IMR-90 (cell line): ENCODE data around the gene AUTS2. TPM values are rescaled to one million over a fixed set of nuclear protein-coding genes. Genes with fewer than 3 reads are reported as not detected.

ENCODE experiments used
- ATAC-seq: fragments of 200-7000 bp; cut with Tn5 transposase; 2 replicates; pipeline ENCODE4 v1.9.1; 2020; ENCODE audit warnings: low read depth, mild to moderate bottlenecking, moderate library complexity
- BruUV-seq: library from RNA; stranded (reverse); fragments of 400-500 nt; replicated peaks from 2 replicates; lab custom pipeline; 2021; lab: Mats Ljungman, UMichigan
- CTCF ChIA-PET: fragments of 300-600 bp; formaldehyde crosslinking; extraction: SDS; loops from one replicate; lab custom pipeline; 2021; ENCODE audit warnings: antibody characterized with exemption; lab: Yijun Ruan, JAX
- POLR2A ChIA-PET: fragments of 300-600 bp; sonication (Branson Sonifier 250); formaldehyde crosslinking; loops from one replicate; lab custom pipeline; 2022; ENCODE audit warnings: antibody characterized with exemption; ENCODE audit not compliant: unreplicated experiment; lab: Charles Lee
- DNase-seq: peaks from one replicate; pipeline ENCODE4 v3.0.0; 2013
- H2AFZ ChIP-seq: replicated peaks from 2 replicates; pipeline ENCODE3; 2013; ENCODE audit warnings: low read length, mild to moderate bottlenecking; ENCODE audit not compliant: poor library complexity
- H2AK5ac ChIP-seq: 2 replicates; pipeline ENCODE4 v1.6.1; 2013; ENCODE audit warnings: low read depth, low read length, inconsistent platforms
- H2AK9ac ChIP-seq: replicated peaks from 2 replicates; pipeline ENCODE3; 2013; ENCODE audit warnings: mild to moderate bottlenecking, low read depth, low read length, moderate library complexity; ENCODE audit not compliant: poor library complexity
- H2BK120ac ChIP-seq: 2 replicates; pipeline ENCODE4 v1.6.1; 2013; ENCODE audit warnings: low read depth, low read length, inconsistent platforms
- H2BK15ac ChIP-seq: 3 replicates; pipeline ENCODE4 v1.6.1; 2013; ENCODE audit warnings: low read depth, low read length, inconsistent platforms
- H2BK20ac ChIP-seq: 2 replicates; pipeline ENCODE4 v1.6.1; 2013; ENCODE audit warnings: low read depth, mild to moderate bottlenecking, inconsistent platforms, low read length, moderate library complexity
- H2BK5ac ChIP-seq: 2 replicates; pipeline ENCODE4 v1.6.1; 2013; ENCODE audit warnings: mild to moderate bottlenecking, low read depth, low read length, inconsistent platforms; ENCODE audit not compliant: poor library complexity, severe bottlenecking
- H3K14ac ChIP-seq: replicated peaks from 2 replicates; pipeline ENCODE4 v1.6.1; 2013; ENCODE audit warnings: low read depth, low read length, inconsistent platforms
- H3K18ac ChIP-seq: 2 replicates; pipeline ENCODE4 v1.6.1; 2013; ENCODE audit warnings: low read depth, low read length, control low read depth
- H3K23ac ChIP-seq: 2 replicates; pipeline ENCODE4 v1.6.1; 2013; ENCODE audit warnings: low read depth, low read length, inconsistent platforms
- H3K27ac ChIP-seq: 2 replicates; pipeline ENCODE4 v1.5.1; 2013; ENCODE audit warnings: mild to moderate bottlenecking, control low read depth, low read length; ENCODE audit not compliant: insufficient read depth
- H3K27me3 ChIP-seq: 2 replicates; pipeline ENCODE4 v1.6.1; 2013; ENCODE audit warnings: low read length; ENCODE audit not compliant: control insufficient read depth, insufficient read depth
- H3K36me3 ChIP-seq: 2 replicates; pipeline ENCODE4 v1.6.1; 2013; ENCODE audit warnings: low read length, mixed read lengths; ENCODE audit not compliant: control insufficient read depth, insufficient read depth
- H3K4ac ChIP-seq: 2 replicates; pipeline ENCODE4 v1.6.1; 2013; ENCODE audit warnings: low read depth, low read length, inconsistent platforms
- H3K4me1 ChIP-seq: 2 replicates; pipeline ENCODE4 v1.6.1; 2013; ENCODE audit warnings: low read length, mixed read lengths; ENCODE audit not compliant: control insufficient read depth, insufficient read depth
- H3K4me2 ChIP-seq: 2 replicates; pipeline ENCODE4 v1.6.1; 2013; ENCODE audit warnings: low read depth, mild to moderate bottlenecking, control low read depth, low read length, moderate library complexity
- H3K4me3 ChIP-seq: 2 replicates; pipeline ENCODE4 v1.5.1; 2013; ENCODE audit warnings: low read depth, mild to moderate bottlenecking, control low read depth, low read length, moderate library complexity; ENCODE audit not compliant: insufficient read depth
- H3K56ac ChIP-seq: 2 replicates; pipeline ENCODE4 v1.6.1; 2013; ENCODE audit warnings: low read length, inconsistent platforms; ENCODE audit not compliant: insufficient read depth; ENCODE audit errors: extremely low read depth
- H3K79me1 ChIP-seq, 2 experiments: 2 replicates each; pipeline ENCODE4 v1.6.1; 2013; ENCODE audit warnings: low read length in 2 of 2, inconsistent platforms in 1 of 2, low read depth in 1 of 2
- H3K9ac ChIP-seq: 2 replicates; pipeline ENCODE4 v1.6.1; 2013; ENCODE audit warnings: low read depth, low read length, control low read depth
- H3K9me1 ChIP-seq: 2 replicates; pipeline ENCODE4 v1.6.1; 2013; ENCODE audit warnings: low read length, inconsistent platforms; ENCODE audit not compliant: insufficient read depth
- H3K9me3 ChIP-seq: 2 replicates; pipeline ENCODE4 v1.6.1; 2013; ENCODE audit warnings: low read length; ENCODE audit not compliant: control insufficient read depth, insufficient read depth
- H4K20me1 ChIP-seq: 2 replicates; pipeline ENCODE4 v1.6.1; 2013; ENCODE audit warnings: low read length, inconsistent platforms; ENCODE audit not compliant: insufficient read depth
- H4K5ac ChIP-seq: 2 replicates; pipeline ENCODE4 v1.6.1; 2013; ENCODE audit warnings: mild to moderate bottlenecking, low read depth, low read length, control low read depth
- H4K8ac ChIP-seq, 2 experiments: 2 replicates each; pipeline ENCODE4 v1.6.1; 2013; ENCODE audit warnings: low read depth in 2 of 2, low read length in 2 of 2, control low read depth in 1 of 2, inconsistent platforms in 1 of 2
- H4K91ac ChIP-seq: 2 replicates; pipeline ENCODE4 v1.6.1; 2013; ENCODE audit warnings: low read depth, low read length, inconsistent platforms; ENCODE audit not compliant: insufficient read depth
- BHLHE40 ChIP-seq: fragments of 150-350 bp; IDR thresholded peaks from 2 replicates; pipeline ENCODE4 v1.6.1; 2016; ENCODE audit warnings: mild to moderate bottlenecking, low read depth, low read length
- CEBPB ChIP-seq: IDR thresholded peaks from 2 replicates; pipeline ENCODE4 v1.6.1; 2012; ENCODE audit warnings: low read depth, low read length, improper control_type of control experiment
- MAZ ChIP-seq: IDR thresholded peaks from 2 replicates; pipeline ENCODE4 v1.6.1; 2012; ENCODE audit warnings: low read depth, mild to moderate bottlenecking, low read length, improper control_type of control experiment, moderate library complexity, borderline replicate concordance
- NFE2L2 ChIP-seq: fragments of 150-350 bp; IDR thresholded peaks from 2 replicates; pipeline ENCODE4 v1.6.1; 2016; ENCODE audit warnings: low read depth, mild to moderate bottlenecking, low read length
- POLR2A ChIP-seq: IDR thresholded peaks from 2 replicates; pipeline ENCODE4 v1.6.1; 2012; ENCODE audit warnings: mild to moderate bottlenecking, low read depth, low read length
- RCOR1 ChIP-seq: IDR thresholded peaks from 2 replicates; pipeline ENCODE4 v1.6.1; 2012; ENCODE audit warnings: mild to moderate bottlenecking, low read length, improper control_type of control experiment; ENCODE audit not compliant: insufficient replicate concordance
- RFX5 ChIP-seq: IDR thresholded peaks from 2 replicates; pipeline ENCODE4 v1.8.0; 2012; ENCODE audit warnings: low read depth, mild to moderate bottlenecking, low read length, moderate library complexity
- SMC3 ChIP-seq: fragments of 150-350 bp; IDR thresholded peaks from 2 replicates; pipeline ENCODE4 v1.6.1; 2016; ENCODE audit warnings: low read depth, mild to moderate bottlenecking, antibody characterized with exemption, low read length, moderate library complexity
- WGBS, 2 experiments: methylation state at CpG; one replicate each; pipeline versions ENCODE4 v1.1.5 to v1.1.7; 2013; ENCODE audit warnings: missing lambda C conversion rate in 2 of 2; ENCODE audit not compliant: insufficient read length in 1 of 2; ENCODE audit errors: extremely low coverage in 2 of 2; 5-methylcytosine and 5-hydroxymethylcytosine counted together
- dilution Hi-C: fragments of 300-500 bp; cut with HindIII; formaldehyde crosslinking; loops from one replicate; pipeline ENCODE4 v1.14.3; 2018; ENCODE audit warnings: low sequenced_read_pairs; ENCODE audit not compliant: unreplicated experiment
- in situ Hi-C: fragments of 300-500 bp; cut with MboI; formaldehyde crosslinking; loops from 3 replicates; pipeline ENCODE4 v1.14.3; 2019; ENCODE audit warnings: low sequenced_read_pairs, inconsistent platforms, mixed read lengths
- intact Hi-C: fragments of 100-400 bp; cut with micrococcal nuclease; formaldehyde crosslinking; loops from 2 replicates; pipeline ENCODE4 v1.10.0; 2022
- polyA plus RNA-seq, 3 experiments: library from polyadenylated mRNA; depleted of rRNA; stranded (reverse); fragments of >200 nt; gene quantifications; 2 replicates each; pipeline ENCODE4 v1.2.3, GENCODE V29; 2012; ENCODE audit warnings: low replicate concordance in 1 of 3
- total RNA-seq: library from RNA; depleted of rRNA; stranded (reverse); fragments of >200 nt; gene quantifications from 2 replicates; pipeline ENCODE4 v1.2.3, GENCODE V29; 2012
- TF ChIP-seq, protein P1 (sequence below): fragments of 150-350 bp; IDR thresholded peaks from 2 replicates; pipeline ENCODE4 v1.6.1; 2016; ENCODE audit warnings: low read depth, mild to moderate bottlenecking, low read length, moderate library complexity, borderline replicate concordance

The AUTS2 gene
- total and polyA plus RNA-seq, 2 of the 4 experiments (the other 2 are of a cell fraction), result 0.90 to 3.0 TPM

DNA sequence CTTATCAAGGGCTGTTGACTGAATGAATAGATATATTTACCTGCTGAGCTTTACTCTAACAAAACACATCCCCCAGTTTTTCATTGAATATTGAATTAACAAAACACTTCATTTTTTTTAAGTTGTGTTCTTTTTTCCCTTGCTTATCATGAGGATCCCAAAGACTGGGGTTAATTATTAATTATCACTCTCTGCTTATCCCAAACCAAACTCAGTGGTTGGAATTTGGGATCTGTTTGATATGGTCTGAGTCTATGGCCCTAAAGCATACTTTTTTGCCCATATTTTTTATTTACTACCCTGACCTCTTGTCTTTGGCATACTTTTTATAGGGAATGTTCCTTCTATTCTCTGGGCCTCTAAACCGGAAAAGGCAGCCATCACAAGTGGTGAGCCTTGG is 836.5 kb downstream of the AUTS2 start:
- Histone ChIP-seq H3K4me2 (no peak overlapping the region), H3K4ac (no peak overlapping the region), H3K36me3 (no peaks in the 10 kb centered on the region), H3K4me3 (no peak overlapping the region), H4K91ac (no peak overlapping the region), H3K18ac (no peak overlapping the region), H3K56ac (no peak overlapping the region), H2AK9ac (no peak overlapping the region), H3K4me1 (no peaks in the 10 kb centered on the region), H4K20me1 (no peaks in the 10 kb centered on the region), H2AFZ (no peak overlapping the region), H4K8ac (no peak overlapping the region), H3K14ac (no peak overlapping the region), H3K27me3 (no peaks in the 10 kb centered on the region), H2BK15ac (no peak overlapping the region), H2BK120ac (no peak overlapping the region), H3K9me1 (no peaks in the 10 kb centered on the region), H3K9ac (no peak overlapping the region), H4K5ac (no peak overlapping the region), H2BK20ac (no peak overlapping the region), H3K23ac (no peak overlapping the region), H2BK5ac (no peak overlapping the region), H3K9me3 (no peaks in the 10 kb centered on the region), H2AK5ac (no peak overlapping the region), H3K27ac (no peak overlapping the region), H3K79me1 (no peaks in the 10 kb centered on the region)
- DNase-seq (no peak), ATAC-seq (no peak)
- no CpG with 5 or more reads among the region's 1 CpG for WGBS, 2 experiments
- CTCF ChIA-PET, result no interaction called here
- no TSS peak for BruUV-seq
- in situ Hi-C loops, result no loop called here
- POLR2A ChIA-PET, result no interaction called here
- TF ChIP-seq BHLHE40, result no peak
- TF ChIP-seq RCOR1, result no peak
- TF ChIP-seq POLR2A, result no peak
- TF ChIP-seq MAZ, result no peak
- TF ChIP-seq CEBPB, result no peak
- no peak for TF ChIP-seq RFX5
- TF ChIP-seq NFE2L2, result no peak
- TF ChIP-seq, protein P1, sequence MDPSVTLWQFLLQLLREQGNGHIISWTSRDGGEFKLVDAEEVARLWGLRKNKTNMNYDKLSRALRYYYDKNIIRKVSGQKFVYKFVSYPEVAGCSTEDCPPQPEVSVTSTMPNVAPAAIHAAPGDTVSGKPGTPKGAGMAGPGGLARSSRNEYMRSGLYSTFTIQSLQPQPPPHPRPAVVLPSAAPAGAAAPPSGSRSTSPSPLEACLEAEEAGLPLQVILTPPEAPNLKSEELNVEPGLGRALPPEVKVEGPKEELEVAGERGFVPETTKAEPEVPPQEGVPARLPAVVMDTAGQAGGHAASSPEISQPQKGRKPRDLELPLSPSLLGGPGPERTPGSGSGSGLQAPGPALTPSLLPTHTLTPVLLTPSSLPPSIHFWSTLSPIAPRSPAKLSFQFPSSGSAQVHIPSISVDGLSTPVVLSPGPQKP, result no peak
- no peak for TF ChIP-seq SMC3
- dilution Hi-C loops, result no loop called here
- intact Hi-C loops, result no loop called here
